Spleen (tissue), 7 donors: ENCODE measurements around the gene GRM8.

Experiments
- POLR2AphosphoS5 ChIP-seq, 3 donors: sonication (generic); formaldehyde crosslinking; IDR thresholded peaks; one replicate each; pipeline ENCODE4 v1.5.1; 2017; ENCODE audit warnings: antibody characterized with exemption in 3 of 3
- TF ChIP-seq, protein P1 (sequence below), 11 experiments: fragments of 200-600 bp in 7 of 11; fragments of 450-650 bp in 4 of 11; sonication (generic) in 4 of 11; IDR thresholded peaks in 8 of 11; conservative IDR thresholded peaks in 3 of 11; 1 replicate in 7 of 11; 2 replicates in 4 of 11; pipeline versions ENCODE4 v1.4.0 to v1.8.0; 2016 to 2021; ENCODE audit warnings: antibody characterized with exemption in 11 of 11, inconsistent platforms in 4 of 11, mild to moderate bottlenecking in 1 of 11
- donor health status: DM: no; HTN: no; CAD: no; lungs with moderate emphysema.
- donor health status: DM: no; HTN: no; CAD: no.
- donor health status: DM: no; HTN: no; CAD: no.

DNA sequence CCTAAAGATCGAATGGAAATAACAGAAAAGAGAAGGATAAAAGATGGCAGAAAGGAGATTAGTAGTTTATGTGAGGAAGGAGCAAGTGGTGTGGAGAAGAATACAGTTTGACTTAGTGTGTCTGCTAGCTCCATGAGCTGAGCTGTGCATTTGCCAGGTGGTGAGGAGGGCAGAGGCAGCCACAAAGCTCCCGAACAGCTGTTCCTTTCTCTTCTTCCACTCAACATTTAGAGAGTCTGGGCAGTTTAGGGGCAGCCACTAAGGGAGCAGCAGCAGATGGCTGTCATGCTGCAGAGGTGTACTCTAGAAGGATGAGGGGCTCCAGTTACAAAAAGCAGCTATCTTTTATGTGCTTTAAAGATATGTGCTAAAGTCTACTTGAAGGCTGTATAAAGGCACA, 674.4 kb downstream of the GRM8 start:
- TF ChIP-seq, protein P1, sequence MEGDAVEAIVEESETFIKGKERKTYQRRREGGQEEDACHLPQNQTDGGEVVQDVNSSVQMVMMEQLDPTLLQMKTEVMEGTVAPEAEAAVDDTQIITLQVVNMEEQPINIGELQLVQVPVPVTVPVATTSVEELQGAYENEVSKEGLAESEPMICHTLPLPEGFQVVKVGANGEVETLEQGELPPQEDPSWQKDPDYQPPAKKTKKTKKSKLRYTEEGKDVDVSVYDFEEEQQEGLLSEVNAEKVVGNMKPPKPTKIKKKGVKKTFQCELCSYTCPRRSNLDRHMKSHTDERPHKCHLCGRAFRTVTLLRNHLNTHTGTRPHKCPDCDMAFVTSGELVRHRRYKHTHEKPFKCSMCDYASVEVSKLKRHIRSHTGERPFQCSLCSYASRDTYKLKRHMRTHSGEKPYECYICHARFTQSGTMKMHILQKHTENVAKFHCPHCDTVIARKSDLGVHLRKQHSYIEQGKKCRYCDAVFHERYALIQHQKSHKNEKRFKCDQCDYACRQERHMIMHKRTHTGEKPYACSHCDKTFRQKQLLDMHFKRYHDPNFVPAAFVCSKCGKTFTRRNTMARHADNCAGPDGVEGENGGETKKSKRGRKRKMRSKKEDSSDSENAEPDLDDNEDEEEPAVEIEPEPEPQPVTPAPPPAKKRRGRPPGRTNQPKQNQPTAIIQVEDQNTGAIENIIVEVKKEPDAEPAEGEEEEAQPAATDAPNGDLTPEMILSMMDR (IDR thresholded peaks at IDR 0.05 in 8 of 11, conservative IDR thresholded peaks at IDR 0.05 in 3 of 11): no peak
- TF ChIP-seq POLR2AphosphoS5 (IDR thresholded peaks at IDR 0.05): no peak
